ENCODE measurements around the gene WDR62.

GRCh38 chr19:36099166-36099785, 44.6 kb downstream of the WDR62 start:
- TF ChIP-seq CTCF (optimal IDR thresholded peaks at IDR 0.05 in 1 of 3, IDR thresholded peaks at IDR 0.05 in 1 of 3, conservative IDR thresholded peaks at IDR 0.05 in 1 of 3; ENCODE audit: extremely low read depth in 1 of 3, insufficient read depth in 2 of 3, low read length in 3 of 3) (no peak), EZH2 (IDR thresholded peaks at IDR 0.05; ENCODE audit: low read length) (no peak)
